Stimulated activated naive CD4-positive, alpha-beta T cell treated with Interleukin-2 at 50 U/mL for 16 hours (primary cell): ENCODE measurements around the gene MS4A3.
"Not testable (repeated sequence)": the region's sequence is repeated elsewhere in the genome, so short reads cannot be mapped to it uniquely, and the experiment has no call there.

Experiments
- DNase-seq: peaks from one replicate; lab custom pipeline; 2025; lab: John Stamatoyannopoulos, UW

The MS4A3 gene

DNA sequence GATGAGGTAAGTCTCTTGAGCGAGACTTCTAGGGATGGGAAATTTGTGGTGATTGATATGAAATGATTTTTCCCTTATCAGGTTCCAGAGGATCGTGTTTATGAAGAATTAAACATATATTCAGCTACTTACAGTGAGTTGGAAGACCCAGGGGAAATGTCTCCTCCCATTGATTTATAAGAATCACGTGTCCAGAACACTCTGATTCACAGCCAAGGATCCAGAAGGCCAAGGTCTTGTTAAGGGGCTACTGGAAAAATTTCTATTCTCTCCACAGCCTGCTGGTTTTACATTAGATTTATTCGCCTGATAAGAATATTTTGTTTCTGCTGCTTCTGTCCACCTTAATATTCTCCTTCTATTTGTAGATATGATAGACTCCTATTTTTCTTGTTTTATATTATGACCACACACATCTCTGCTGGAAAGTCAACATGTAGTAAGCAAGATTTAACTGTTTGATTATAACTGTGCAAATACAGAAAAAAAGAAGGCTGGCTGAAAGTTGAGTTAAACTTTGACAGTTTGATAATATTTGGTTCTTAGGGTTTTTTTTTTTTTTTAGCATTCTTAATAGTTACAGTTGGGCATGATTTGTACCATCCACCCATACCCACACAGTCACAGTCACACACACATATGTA lies 39.1 kb downstream of the MS4A3 start:
- DNase-seq = no peak

DNA sequence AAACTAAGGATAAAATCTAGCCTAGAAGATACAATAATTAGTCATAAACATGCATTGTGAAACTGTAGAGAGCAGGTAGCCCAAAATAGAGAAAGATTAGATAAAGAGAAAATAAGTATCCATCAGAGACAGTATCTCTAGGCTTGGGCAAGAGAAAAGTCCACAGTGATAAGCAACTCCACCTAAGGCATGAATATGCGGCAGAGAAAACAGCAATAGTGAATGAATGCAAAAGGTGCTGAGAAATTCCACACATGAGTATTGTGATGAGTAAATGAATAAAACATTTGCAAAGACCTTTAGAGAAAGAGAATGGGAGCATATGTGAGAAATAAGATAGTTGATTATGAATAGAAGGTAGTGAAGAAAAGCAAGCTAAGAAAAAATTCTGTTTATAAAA lies 40.7 kb downstream of the MS4A3 start:
- DNase-seq = no peak

DNA sequence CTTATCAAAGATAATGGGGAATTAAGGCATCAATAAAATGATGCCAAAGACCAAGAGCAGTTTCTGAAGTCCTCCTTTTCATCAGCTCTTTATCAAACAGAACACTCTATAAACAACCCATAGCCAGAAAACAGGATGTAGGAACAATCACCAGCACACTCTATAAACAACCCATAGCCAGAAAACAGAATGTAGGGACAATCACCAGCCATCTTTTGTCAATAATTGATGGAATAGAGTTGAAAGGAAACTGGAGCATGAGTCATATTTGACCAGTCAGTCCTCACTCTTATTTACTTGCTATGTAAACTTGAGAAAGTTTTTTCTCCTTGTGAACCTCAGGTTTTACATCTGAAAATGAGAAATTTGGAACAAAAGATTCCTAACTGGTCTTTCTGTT lies 42.0 kb downstream of the MS4A3 start:
- DNase-seq = no peak

DNA sequence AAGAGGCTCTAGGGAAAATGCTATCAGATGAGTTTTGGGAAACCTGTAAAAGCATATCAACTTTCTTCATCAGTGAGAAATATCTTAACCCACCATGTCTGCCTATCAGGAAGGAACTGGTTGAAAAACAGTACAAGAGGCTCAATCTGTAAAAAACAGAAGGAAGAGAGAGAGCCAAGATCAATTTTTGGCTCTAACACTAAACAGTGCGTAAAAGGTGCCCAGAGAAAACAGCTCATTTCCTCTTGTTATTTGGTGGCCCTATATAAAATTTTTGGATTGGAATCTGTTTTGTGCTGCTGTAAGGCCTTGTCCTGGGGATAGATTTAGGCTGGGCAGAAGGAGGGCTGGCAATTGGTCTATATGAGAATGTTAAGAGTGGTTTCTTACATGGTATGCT lies 44.1 kb downstream of the MS4A3 start:
- DNase-seq = no peak

DNA sequence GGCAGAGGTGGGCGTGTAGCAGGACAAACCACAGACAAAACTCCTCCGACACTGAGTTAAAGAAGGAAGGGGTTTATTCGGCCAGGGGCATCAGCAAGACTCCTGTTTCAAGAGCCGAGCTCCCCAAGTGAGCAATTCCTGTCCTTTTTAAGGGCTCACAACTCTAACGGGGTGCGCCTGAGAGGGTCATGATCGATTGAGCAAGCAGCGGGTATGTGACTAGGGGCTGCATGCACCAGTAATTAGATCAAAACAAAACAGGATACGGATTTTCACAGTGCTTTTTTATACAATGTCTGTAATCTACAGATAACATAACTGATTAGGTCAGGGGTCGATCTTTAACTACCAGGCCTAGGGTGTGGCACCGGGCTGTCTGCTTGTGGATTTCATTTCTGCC lies 44.9 kb downstream of the MS4A3 start:
- DNase-seq = not testable (repeated sequence)

DNA sequence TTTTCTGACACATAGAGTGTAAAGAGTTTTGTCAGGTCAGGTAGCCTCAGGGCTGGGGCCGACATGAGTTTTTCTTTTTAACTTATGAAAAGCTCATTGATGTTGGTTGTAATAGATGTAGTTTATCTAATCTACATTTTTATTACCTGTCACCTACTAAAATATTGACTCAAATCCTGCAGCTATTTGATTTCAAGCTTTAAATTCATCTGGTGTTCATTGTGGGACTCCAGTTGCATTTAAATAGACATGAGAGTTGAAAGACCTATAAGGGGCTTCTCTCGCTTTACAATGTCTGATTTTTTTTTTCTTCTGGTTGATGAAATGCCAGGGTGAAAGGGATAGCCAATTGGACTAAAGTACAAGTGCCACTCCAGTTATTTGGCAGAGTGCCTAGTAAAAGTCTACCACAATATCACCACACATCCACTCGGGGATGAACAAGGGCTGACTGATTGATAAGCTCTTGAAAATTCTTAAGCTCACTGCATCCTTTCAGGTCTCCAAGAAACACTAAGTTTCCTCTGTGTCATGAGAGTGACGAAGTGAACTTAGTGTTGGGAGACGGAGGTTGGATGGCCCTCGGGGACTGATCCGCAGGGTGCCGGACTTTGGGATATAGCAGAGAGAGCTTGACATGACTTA lies 48.1 kb downstream of the MS4A3 start:
- not testable (repeated sequence) for DNase-seq

DNA sequence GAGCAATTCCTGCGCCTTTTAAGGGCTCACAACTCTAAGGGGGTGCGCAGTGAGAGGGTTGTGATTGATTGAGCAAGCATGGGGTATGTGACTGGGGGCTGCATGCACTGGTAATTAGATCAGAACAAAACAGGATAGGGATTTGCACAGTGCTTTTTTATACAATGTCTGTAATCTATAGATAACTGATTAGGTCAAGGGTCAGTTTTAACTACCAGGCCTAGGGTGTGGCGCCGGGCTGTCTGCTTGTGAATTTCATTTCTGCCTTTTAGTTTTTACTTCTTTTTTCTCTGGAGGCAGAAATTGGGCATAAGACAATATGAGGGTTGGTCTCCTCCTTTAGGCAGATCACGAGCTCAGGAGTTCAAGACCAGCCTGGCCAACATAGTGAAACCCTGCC lies 52.2 kb downstream of the MS4A3 start:
- not testable (repeated sequence) for DNase-seq

DNA sequence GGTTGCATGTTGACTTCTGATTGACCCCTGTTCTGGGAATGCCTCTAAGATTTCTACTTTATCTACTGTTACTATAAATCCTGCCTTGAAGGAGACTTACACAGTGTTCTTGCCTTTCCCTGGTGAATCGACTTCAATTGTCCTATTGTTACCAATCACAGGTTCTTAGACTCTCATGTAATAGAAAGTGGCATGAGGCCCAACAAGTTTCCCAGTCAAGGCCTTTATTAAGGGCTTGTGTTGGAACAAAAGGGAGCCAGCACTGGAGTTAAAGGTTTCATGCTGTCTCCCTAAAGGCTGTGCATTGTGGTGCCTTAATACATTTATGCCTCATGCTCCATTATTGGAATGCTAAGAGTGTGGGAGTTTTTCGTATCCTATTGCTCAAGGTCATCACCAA lies 55.3 kb downstream of the MS4A3 start:
- DNase-seq = no peak

DNA sequence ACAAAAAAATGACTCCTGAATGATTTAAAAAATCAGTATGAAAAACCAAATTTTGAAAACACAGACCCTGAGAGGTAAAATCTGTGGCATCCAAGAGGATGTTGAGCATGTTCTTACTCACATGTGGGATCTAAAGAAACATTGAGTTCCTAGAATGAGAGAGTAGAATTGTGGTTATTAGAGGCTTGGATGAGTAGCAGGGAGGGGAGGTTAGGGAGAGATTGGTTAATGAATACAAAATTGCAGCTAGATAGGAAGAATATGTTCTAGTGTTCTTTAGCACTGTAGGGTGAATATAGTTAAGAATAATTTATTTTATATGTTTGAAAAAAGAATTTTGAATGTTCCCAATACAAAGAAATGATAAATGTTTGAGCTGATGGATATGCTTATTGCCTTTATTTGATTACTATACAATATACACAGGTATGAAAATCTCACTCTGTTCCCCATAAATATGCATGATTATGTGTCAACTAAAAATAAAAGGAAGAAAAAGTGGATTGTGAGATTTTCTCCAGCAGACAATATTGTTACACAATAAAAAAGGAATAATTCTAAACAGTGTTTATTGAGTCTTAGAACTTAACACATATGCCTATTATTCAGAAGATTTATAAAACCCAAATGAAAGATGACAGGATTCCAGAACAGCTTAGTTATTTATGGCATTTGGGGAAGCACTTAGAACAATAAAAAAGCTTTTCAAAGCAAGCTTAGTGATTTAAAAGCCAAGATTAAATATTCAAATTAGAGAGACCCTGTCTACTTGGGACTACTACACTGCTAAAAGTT lies 60.7 kb downstream of the MS4A3 start:
- DNase-seq = no peak

DNA sequence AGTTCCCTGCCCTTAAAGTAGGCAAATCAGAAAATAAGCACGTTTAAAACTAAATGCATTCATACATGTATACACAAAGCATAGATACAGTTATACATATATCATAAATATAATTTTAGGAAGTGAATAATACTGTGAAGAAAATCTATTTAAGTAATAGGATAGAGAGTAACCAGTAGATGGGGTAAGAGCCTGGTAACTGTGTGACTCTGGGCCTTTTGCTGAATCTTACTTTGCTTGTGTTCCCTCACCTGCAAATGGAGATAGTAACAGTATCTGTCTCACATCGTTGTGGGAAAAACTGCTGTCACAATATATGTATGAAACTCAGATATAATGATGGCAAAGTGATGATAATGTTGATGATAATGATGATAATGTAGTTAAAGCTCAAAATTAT lies 61.9 kb downstream of the MS4A3 start:
- DNase-seq = no peak

DNA sequence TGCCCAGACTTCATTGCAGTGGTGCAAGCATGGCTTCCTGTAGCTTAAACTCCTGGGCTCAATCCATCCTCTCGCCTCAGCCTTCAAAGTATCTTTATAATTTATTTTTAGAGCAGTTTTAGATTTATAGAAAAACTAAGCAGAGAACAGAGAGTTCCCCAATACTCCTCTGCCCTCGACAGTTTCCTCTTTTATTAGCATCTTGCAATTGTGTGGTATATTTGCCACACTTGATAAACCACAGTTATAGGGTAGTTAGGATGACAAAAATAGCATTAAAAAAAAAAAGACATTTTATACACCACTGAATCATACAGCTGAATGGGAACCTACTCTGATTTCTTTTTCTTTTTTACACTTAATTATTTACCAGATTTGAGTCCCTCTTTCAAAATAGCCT lies 63.2 kb downstream of the MS4A3 start:
- no peak for DNase-seq
